ENCODE results near the gene JAKMIP3.

Gene JAKMIP3

GRCh38 chr10:132109341-132110110 is 43.8 kb downstream of the JAKMIP3 start:
- in situ Hi-C loops (cut with MboI; ENCODE audit: low sequenced_read_pairs), result no loop called here

DNA sequence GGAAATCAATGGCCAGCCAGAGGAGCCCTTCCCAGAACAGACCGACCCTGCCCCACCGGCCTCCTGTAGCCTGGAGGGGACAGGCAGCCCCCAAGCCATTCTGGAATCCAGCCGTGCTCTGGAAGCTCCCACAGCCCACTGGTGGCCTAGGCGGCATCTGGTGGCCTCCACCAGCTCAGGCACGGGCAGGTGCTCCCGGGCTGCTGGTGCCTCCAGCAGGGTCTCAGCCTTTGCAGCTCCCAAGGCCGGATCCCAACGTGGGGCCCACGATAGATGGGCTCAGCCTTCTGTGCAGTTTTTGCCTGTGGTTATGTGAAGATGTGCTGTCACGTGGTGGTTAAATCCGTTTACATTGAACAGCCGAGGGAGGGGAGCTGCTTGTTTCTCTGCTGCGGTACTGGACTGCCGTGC is 44.4 kb downstream of the JAKMIP3 start:
- in situ Hi-C loops (cut with MboI; ENCODE audit: low sequenced_read_pairs), result no loop called here

GRCh38 chr10:132110713-132111112 is 45.0 kb downstream of the JAKMIP3 start:
- in situ Hi-C loops (cut with MboI; ENCODE audit: low sequenced_read_pairs), result no loop called here

DNA sequence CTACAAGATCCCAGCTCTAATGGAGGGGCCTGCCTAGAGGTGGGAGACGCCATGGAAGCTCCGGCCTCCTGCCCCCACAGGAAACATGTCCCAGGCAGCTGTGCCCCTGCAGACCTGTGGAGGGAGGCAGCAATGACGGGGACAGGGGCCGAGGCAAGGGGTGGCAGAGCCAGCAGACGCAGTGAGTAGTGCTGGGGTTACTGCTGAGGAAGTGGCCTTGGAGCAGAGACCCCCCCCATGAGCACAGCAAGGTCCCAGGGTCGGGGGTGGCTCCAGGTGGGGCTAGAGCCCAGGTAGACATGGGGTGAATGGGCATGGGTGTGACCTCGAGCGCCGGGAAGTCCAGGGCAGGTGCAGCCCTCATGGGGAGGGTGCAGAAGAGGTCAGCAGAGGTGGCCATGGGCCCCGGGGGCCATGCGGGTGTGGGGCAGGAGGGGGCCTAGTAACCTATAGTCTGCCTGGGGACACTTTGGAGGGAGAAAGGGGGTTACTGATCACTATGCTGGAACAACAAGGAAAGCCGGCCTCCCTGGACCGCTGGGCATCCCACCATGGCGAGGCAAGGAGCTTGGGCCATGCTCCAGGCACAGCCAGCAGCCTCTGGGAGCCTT is 45.5 kb downstream of the JAKMIP3 start:
- in situ Hi-C loops (cut with MboI; ENCODE audit: low sequenced_read_pairs), result no loop called here

- in situ Hi-C loops (cut with MboI; ENCODE audit: low sequenced_read_pairs), result no loop called here
Measured at GRCh38 chr10:132111871-132112341, 46.2 kb downstream of the JAKMIP3 start.

DNA sequence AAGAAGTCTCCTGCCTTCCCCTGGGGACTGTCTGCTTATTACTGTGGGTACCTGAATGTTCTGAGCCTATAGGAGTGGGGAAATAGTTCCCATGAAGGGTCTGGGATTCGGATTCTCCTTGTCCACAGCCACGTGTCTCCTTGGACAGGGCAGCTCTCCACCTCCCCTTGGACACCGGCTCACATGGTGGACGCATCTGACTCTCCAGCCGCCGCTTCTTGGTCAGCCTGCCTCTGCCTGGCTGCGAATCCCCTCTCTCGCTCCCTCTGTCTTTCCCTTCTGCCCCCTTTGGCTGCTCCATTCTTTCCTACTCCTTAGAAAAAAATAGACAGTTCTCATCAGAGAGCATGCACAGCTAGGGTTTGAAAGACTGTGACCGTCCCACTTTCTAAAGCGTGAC is 46.9 kb downstream of the JAKMIP3 start:
- in situ Hi-C loops (cut with MboI; ENCODE audit: low sequenced_read_pairs), result no loop called here

GRCh38 chr10:132113206-132113605 is 47.5 kb downstream of the JAKMIP3 start:
- in situ Hi-C loops (cut with MboI; ENCODE audit: low sequenced_read_pairs), result no loop called here

GRCh38 chr10:132113766-132114365 is 48.1 kb downstream of the JAKMIP3 start:
- in situ Hi-C loops (cut with MboI; ENCODE audit: low sequenced_read_pairs), result no loop called here

- in situ Hi-C loops (cut with MboI; ENCODE audit: low sequenced_read_pairs), result no loop called here
Measured at GRCh38 chr10:132114953-132115520, 49.3 kb downstream of the JAKMIP3 start.

Measured in HL-60/S4 treated with phorbol 12-myristate 13-acetate at 8.2 ng/mL for 4 days and 3 days (cell line).